Bronchial epithelial cell (primary cell): Measurements from ENCODE around the gene COIL. TPM values are rescaled to one million over a fixed set of nuclear protein-coding genes. Genes with fewer than 3 reads are reported as not detected.

Experiments
- DNase-seq: peaks from one replicate; pipeline ENCODE4 v3.0.0-alpha.2; 2010; ENCODE audit warnings: low read depth
- FAIRE-seq: peaks from 2 replicates; lab custom pipeline; 2011; peaks lifted over from hg19 to GRCh38; lab: Jason Lieb, UNC
- H3K27me3 ChIP-seq: 2 replicates; pipeline ENCODE4 v1.5.1; 2011; ENCODE audit warnings: low read length; ENCODE audit not compliant: control insufficient read depth, insufficient read depth
- H3K36me3 ChIP-seq: 2 replicates; pipeline ENCODE4 v1.5.1; 2011; ENCODE audit warnings: low read length; ENCODE audit not compliant: control insufficient read depth, insufficient read depth
- H3K4me3 ChIP-seq: 2 replicates; pipeline ENCODE4 v1.5.1; 2011; ENCODE audit warnings: mild to moderate bottlenecking, low read depth, low read length, control low read depth
- total RNA-seq: library from RNA; depleted of rRNA; stranded (reverse); fragments of >200 nt; gene quantifications from 2 replicates; pipeline ENCODE4 v1.2.1, GENCODE V29; 2014
- TF ChIP-seq, protein P1 (sequence below): IDR thresholded peaks from 2 replicates; pipeline ENCODE4 v1.5.1; 2011; ENCODE audit warnings: mild to moderate bottlenecking, moderate library complexity, low read length, control low read depth, inconsistent platforms; ENCODE audit not compliant: insufficient read depth, severe bottlenecking

The COIL gene
- total RNA-seq, 1 donor from 2014 or later = 15.3 TPM

DNA sequence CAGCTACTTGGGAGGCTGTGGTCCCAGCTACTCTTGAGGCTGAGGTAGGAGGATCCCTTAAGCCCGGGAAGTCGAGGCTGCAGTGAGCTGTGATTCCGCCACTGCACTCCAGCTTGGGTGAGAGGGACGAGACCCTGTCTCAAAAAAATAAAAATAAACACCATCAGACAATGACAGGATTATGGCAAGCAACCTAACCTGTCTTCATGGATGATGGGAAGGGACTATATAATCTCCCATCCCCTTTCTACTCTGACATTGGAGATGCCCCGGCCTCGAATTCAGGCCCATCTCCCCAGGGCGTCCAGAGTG is 47.9 kb downstream of the COIL start:
- DNase-seq (no peak), FAIRE-seq (no peak)
- TF ChIP-seq, protein P1, sequence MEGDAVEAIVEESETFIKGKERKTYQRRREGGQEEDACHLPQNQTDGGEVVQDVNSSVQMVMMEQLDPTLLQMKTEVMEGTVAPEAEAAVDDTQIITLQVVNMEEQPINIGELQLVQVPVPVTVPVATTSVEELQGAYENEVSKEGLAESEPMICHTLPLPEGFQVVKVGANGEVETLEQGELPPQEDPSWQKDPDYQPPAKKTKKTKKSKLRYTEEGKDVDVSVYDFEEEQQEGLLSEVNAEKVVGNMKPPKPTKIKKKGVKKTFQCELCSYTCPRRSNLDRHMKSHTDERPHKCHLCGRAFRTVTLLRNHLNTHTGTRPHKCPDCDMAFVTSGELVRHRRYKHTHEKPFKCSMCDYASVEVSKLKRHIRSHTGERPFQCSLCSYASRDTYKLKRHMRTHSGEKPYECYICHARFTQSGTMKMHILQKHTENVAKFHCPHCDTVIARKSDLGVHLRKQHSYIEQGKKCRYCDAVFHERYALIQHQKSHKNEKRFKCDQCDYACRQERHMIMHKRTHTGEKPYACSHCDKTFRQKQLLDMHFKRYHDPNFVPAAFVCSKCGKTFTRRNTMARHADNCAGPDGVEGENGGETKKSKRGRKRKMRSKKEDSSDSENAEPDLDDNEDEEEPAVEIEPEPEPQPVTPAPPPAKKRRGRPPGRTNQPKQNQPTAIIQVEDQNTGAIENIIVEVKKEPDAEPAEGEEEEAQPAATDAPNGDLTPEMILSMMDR = no peak
- Histone ChIP-seq H3K27me3 (no peaks in the 10 kb centered on the region), H3K36me3 (peaks cover 3% of the 10 kb centered on the region), H3K4me3 (peak overlapping the region; percentile 99)

DNA sequence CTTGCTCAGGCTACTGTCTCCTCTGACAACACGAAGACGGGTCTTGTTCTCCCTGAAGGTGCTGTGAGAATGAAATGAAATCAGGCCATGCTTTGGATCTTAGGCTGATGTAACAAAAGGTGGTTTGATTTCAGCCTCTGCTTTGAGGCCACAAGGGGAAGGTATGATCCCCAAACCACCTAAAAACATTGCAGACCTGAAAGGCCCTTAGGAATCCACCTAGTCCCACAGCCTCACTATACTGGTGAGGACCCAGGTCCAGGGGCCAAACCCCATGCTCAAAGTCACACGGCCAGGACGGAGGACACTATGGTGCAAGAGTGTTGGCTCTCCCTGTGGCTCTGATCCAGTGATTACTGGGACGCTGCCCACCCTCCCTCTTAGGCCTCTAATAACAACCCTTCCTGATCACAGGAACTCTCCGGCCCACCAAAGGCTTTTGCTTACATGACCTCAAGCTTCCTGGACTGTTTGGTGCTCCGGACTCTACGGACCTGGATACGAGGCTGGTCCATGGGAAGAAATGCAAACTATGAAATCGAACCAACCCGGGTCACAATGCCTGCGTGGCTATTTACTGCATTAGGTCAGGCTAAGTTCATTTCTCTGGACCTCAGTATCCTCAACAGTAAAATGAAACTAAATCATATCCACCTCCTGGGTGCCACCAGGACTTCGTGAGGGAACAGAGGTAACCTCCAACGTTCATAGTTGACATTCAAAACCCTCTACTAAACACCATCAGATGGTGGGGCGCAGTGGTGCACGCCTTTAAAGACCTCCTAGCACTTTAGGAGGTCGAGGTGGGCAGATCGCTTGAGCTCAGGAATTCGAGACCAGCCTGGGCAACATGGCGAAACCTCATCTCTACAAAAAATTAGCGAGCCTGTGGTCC is 48.5 kb downstream of the COIL start:
- H3K4me3 ChIP-seq = peak overlapping the region; percentile 99
- no peak for FAIRE-seq
- H3K36me3 ChIP-seq = peaks cover 5% of the 10 kb centered on the region

DNA sequence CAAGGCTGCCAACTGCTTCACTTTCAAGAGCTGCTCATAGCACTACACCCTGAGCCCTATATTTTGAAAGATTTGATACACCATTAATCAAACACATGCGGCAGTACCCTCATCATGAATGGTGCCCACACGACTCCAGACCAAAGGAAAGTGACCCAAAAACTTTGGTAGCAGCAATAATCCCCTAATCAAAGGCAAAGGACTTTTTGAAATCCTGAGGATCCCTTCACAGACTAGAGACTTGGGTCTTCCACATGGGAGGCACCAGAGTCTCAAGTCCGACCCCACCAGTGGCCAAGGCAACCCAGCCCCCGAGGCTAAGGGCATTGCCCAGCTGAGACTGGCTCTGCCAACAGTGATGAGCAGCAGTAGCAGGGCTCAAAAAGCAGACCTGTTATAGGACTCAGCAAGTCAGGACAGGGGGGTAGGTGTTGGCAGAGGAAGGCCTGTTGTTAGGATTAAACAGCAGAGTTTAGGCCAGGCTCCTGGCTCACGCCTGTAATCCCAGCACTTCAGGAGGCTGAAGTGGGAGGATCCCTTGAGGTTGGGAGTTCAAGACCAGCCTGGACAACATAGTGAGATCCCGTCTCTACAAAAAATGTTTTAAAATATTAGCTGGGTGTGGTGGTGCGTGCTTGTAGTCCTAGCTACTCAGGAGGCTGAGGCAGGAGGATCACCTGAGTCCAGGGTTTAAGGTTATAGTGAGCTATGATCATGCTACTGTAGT is 50.2 kb downstream of the COIL start:
- no peak overlapping the region for H3K4me3 ChIP-seq
- peaks cover 7% of the 10 kb centered on the region for H3K36me3 ChIP-seq
- no peak for FAIRE-seq
- TF ChIP-seq, protein P1 = no peak
- no peak for DNase-seq
- H3K27me3 ChIP-seq = no peaks in the 10 kb centered on the region

More for the DNA sequence above, 48.5 kb downstream of the COIL start:
- H3K27me3 ChIP-seq = no peaks in the 10 kb centered on the region
- no peak for DNase-seq
- TF ChIP-seq, protein P1 = no peak

DNA sequence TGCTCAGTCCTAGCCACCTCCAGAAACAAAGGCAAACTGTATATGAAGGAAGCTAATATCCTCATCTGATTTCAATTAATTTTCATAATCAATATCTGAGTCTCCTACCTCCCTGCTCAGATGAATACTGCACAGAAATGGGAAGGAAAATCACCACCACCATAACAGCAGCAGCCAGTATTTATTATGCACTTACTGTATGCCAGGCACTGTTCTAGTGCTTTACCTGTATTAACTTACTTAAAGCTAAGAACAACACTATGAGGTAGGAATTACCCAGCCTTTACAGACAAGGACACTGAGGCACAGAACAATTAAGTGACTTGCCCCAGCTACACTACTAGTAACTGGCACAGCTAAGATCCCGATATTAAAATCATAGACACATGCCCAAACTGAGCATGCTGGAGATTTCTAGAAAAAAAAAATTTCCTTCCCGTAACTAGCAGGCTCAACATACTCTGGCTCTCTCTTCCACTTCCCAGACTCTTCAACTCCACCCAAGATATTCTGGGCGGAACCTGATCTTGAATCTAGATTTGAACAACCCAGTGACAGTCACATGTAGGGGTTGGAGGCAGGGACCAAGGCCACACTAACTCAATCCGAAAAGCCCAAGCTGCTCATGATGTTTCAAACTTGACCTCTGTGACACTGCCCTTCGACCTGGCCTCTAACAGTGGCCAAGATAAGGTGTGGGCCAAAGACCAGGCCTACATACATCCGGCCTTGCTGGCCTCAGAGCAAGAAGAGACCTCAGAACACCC is 50.9 kb downstream of the COIL start:
- FAIRE-seq = no peak
- H3K36me3 ChIP-seq = peaks cover 7% of the 10 kb centered on the region
- no peak for DNase-seq
- H3K4me3 ChIP-seq = no peak overlapping the region
- TF ChIP-seq, protein P1 = no peak
- no peaks in the 10 kb centered on the region for H3K27me3 ChIP-seq

DNA sequence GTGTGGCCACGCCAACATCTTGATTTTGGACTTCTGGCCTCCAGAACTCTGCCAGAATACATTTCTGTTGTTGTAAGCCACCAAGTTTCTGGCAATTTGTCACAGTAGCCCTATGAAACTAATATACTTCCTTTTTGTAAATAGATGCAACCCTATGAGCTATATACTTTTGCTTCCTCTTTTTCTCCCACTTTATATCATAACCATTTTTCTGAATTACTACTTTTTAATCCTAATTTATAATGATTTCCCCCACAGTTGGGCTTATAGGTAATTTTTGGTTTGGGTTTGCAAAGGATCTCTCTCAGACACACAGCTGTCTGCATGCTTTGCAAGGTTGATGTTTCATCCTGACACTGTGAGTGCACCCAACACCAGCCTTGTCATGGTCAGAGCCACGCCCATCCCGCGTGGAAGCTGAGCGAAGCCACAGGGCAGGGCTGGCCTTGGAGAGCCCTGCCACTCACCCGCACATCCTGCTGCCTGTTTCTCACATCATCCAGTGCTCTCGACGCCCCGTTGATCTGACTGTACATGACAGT is 52.8 kb downstream of the COIL start:
- TF ChIP-seq, protein P1 = no peak

More for the DNA sequence above, 52.8 kb downstream of the COIL start:
- peaks cover 17% of the 10 kb centered on the region for H3K36me3 ChIP-seq
- DNase-seq (no peak), FAIRE-seq (no peak)
- no peaks in the 10 kb centered on the region for H3K27me3 ChIP-seq
- H3K4me3 ChIP-seq = no peak overlapping the region
